ENCODE data around the gene TTC7B.

TTC7B gene

GRCh38 chr14:90518941-90519256, 297.3 kb downstream of the TTC7B start:
- DNase-seq, result peak; percentile 7

GRCh38 chr14:90518069-90518940, 297.9 kb downstream of the TTC7B start:
- no peak for DNase-seq

GRCh38 chr14:90517076-90517841, 299.0 kb downstream of the TTC7B start:
- no peak for DNase-seq

GRCh38 chr14:90514566-90514965, 301.7 kb downstream of the TTC7B start:
- no peak for DNase-seq

GRCh38 chr14:90514015-90514398, 302.2 kb downstream of the TTC7B start:
- DNase-seq, result peak; percentile 72

GRCh38 chr14:90513161-90514014, 302.8 kb downstream of the TTC7B start:
- peak; percentile 96 for DNase-seq

- DNase-seq, result no peak
Observed at GRCh38 chr14:90512329-90512991, 303.8 kb downstream of the TTC7B start.

- no peak for DNase-seq
Observed at GRCh38 chr14:90511795-90512328, 304.4 kb downstream of the TTC7B start.

GRCh38 chr14:90511252-90511651, 305.0 kb downstream of the TTC7B start:
- no peak for DNase-seq

- peak; percentile 12 for DNase-seq
Observed at GRCh38 chr14:90510159-90510558, 306.1 kb downstream of the TTC7B start.

GRCh38 chr14:90509403-90509802, 306.8 kb downstream of the TTC7B start:
- DNase-seq, result no peak

- no peak for DNase-seq
Observed at GRCh38 chr14:90508536-90509254, 307.5 kb downstream of the TTC7B start.

- no peak for DNase-seq
Observed at GRCh38 chr14:90508036-90508435, 308.2 kb downstream of the TTC7B start.

- DNase-seq, result no peak
Observed at GRCh38 chr14:90507428-90507827, 308.8 kb downstream of the TTC7B start.

- DNase-seq, result no peak
Observed at GRCh38 chr14:90506748-90507147, 309.5 kb downstream of the TTC7B start.

- no peak for DNase-seq
Observed at GRCh38 chr14:90505531-90505930, 310.7 kb downstream of the TTC7B start.

GRCh38 chr14:90504643-90505042, 311.6 kb downstream of the TTC7B start:
- DNase-seq, result no peak

GRCh38 chr14:90503582-90503981, 312.6 kb downstream of the TTC7B start:
- peak; percentile 23 for DNase-seq

GRCh38 chr14:90502760-90503159, 313.5 kb downstream of the TTC7B start:
- no peak for DNase-seq

GRCh38 chr14:90500665-90501370, 315.4 kb downstream of the TTC7B start:
- no peak for DNase-seq

All from NCI-H774 (cell line).